Nephron progenitor cell (in vitro differentiated cells): ENCODE results near the gene PDCL2.
"Not testable (repeated sequence)": the region's sequence is repeated elsewhere in the genome, so short reads cannot be mapped to it uniquely, and the experiment has no call there.

Source experiments
- DNase-seq: peaks from one replicate; pipeline ENCODE4 v3.0.0; 2021
- H3K27ac Mint-ChIP-seq: 2 replicates; pipeline ENCODE4 v1.8.0; 2021; ENCODE audit warnings: mild to moderate bottlenecking, moderate library complexity, mixed read lengths
- H3K27me3 Mint-ChIP-seq: 2 replicates; pipeline ENCODE4 v1.8.0; 2021; ENCODE audit warnings: mild to moderate bottlenecking, low read depth, mixed read lengths; ENCODE audit not compliant: poor library complexity
- H3K36me3 Mint-ChIP-seq: 2 replicates; pipeline ENCODE4 v1.8.0; 2021; ENCODE audit warnings: low read depth, mixed read lengths
- H3K4me1 Mint-ChIP-seq: 2 replicates; pipeline ENCODE4 v1.8.0; 2021; ENCODE audit warnings: mixed read lengths
- H3K4me3 Mint-ChIP-seq: 2 replicates; pipeline ENCODE4 v1.8.0; 2021; ENCODE audit warnings: mild to moderate bottlenecking, moderate library complexity, mixed read lengths
- H3K9me3 Mint-ChIP-seq: 2 replicates; pipeline ENCODE4 v1.8.0; 2021; ENCODE audit warnings: mild to moderate bottlenecking, moderate library complexity, mixed read lengths
- TF ChIP-seq, protein P1 (sequence below): fragments of 200-600 bp; sonication (generic); IDR thresholded peaks from 2 replicates; pipeline ENCODE4 v1.5.0; 2021; ENCODE audit warnings: antibody characterized with exemption

Gene PDCL2

DNA sequence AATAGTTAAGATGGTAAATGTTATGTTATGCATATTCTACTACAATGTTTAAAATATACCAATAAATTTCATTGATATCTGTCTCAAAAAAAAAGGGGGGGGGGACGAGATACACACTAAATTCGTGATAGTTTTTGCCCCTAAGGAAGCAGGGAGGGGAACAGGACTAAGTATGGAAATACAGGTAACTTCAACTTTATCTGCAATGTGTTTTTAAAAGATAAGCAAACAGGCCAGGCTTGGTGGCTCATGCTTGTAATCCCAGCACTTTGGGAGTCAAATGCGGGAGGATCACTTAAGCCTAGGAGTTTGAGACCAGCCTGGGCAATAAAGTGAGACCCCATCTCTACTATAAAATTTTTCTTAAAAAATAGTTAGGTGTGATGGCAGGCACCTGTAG, 31.9 kb downstream of the PDCL2 start:
- no peak overlapping the region for H3K27ac Mint-ChIP-seq
- no peak overlapping the region for H3K4me3 Mint-ChIP-seq
- H3K36me3 Mint-ChIP-seq = peaks cover 5% of the 10 kb centered on the region
- TF ChIP-seq, protein P1, sequence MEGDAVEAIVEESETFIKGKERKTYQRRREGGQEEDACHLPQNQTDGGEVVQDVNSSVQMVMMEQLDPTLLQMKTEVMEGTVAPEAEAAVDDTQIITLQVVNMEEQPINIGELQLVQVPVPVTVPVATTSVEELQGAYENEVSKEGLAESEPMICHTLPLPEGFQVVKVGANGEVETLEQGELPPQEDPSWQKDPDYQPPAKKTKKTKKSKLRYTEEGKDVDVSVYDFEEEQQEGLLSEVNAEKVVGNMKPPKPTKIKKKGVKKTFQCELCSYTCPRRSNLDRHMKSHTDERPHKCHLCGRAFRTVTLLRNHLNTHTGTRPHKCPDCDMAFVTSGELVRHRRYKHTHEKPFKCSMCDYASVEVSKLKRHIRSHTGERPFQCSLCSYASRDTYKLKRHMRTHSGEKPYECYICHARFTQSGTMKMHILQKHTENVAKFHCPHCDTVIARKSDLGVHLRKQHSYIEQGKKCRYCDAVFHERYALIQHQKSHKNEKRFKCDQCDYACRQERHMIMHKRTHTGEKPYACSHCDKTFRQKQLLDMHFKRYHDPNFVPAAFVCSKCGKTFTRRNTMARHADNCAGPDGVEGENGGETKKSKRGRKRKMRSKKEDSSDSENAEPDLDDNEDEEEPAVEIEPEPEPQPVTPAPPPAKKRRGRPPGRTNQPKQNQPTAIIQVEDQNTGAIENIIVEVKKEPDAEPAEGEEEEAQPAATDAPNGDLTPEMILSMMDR = no peak
- no peaks in the 10 kb centered on the region for H3K4me1 Mint-ChIP-seq
- H3K9me3 Mint-ChIP-seq = peaks cover 4% of the 10 kb centered on the region
- H3K27me3 Mint-ChIP-seq = peaks cover 16% of the 10 kb centered on the region
- no peak for DNase-seq

DNA sequence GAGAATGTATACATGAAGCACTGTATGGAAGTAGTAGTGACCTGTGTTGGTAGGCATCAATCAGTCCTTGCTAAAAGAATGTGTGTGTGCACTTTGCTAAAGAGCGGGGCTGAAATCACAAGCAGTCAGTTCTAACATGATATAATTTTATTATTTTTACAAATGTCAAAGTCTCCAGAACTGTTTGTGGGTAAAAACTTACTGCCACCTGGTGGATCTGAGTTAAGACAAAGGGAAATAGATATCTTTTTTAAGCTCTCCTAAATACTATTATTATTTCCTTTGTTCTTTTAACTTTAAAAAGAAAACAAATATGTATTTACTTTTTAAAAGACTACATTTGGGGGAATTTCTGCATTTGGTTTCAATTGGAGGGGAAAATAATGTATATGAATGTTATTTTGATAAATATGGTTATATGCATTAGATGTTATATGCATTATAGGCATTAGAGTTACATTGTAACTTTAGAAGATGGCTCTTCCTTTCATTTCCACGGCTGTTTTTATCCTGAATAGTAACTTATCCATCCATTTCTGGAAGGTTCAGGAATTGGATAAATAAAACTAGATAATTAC, 37.5 kb downstream of the PDCL2 start:
- TF ChIP-seq, protein P1 = no peak
- Mint-ChIP-seq H3K4me1 (peaks cover 14% of the 10 kb centered on the region), H3K27ac (no peak overlapping the region), H3K36me3 (peaks cover 5% of the 10 kb centered on the region), H3K9me3 (peaks cover 4% of the 10 kb centered on the region), H3K27me3 (peaks cover 3% of the 10 kb centered on the region), H3K4me3 (no peak overlapping the region)
- DNase-seq = no peak

DNA sequence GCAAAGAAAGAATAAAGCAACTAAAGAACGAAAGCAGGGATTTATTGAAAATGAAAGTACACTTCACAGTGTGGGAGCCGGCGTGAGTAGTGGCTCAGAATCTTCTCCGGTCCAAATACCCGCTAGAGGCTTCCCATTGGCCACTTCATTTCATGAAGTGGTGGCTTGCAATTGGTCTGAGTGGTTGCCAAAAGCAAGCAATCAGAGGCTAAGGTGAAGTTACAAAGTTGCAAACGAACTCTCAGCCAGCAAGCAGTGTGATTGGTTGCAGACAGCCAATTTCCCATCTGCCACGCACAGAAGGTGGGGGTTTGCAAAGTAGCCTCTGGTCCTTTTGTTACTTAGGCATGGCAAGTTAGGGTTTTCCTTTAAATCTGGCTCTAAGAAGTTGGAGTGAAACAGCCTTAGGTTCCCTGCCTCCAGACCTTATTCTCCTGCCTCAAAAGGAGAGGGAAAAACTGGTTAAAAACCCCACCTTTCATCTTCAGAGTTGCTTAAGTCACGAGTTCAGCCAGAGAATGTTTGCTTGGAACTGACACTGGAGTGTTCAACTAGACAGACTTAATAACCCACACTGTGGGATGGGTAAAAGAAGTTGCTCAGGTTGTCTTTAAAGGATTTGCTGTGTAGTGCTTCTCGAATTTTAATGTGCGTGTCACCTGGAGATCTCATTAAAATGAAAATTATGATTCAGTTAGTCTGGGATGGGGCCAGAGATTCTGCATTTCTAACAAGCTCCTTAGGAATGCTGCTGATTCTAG, 38.4 kb downstream of the PDCL2 start:
- no peak overlapping the region for H3K4me3 Mint-ChIP-seq
- H3K27me3 Mint-ChIP-seq = peaks cover 3% of the 10 kb centered on the region
- peaks cover 4% of the 10 kb centered on the region for H3K9me3 Mint-ChIP-seq
- DNase-seq = no peak
- H3K4me1 Mint-ChIP-seq = peaks cover 23% of the 10 kb centered on the region
- TF ChIP-seq, protein P1 = no peak
- H3K27ac Mint-ChIP-seq = no peak overlapping the region
- H3K36me3 Mint-ChIP-seq = peaks cover 5% of the 10 kb centered on the region

DNA sequence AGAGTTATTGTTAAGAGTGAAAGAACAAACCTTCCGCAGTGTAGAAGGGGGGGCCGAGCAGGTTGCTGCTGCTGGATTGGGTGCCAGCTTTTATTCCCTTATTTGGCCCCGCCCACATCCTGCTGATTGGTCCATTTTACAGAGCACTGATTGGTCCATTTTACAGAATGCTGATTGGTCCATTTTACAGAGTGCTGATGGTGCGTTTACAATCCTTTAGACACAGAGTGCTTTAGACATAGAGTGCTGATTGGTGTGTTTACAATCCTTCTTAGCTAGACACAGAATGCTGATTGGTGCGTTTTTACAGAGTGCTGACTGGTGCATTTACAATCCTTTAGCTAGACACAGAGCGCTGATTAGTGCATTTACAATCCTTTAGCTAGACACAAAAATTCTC, 40.1 kb downstream of the PDCL2 start:
- not testable (repeated sequence) for H3K4me3 Mint-ChIP-seq, H3K27me3 Mint-ChIP-seq, H3K27ac Mint-ChIP-seq, H3K9me3 Mint-ChIP-seq, H3K36me3 Mint-ChIP-seq, DNase-seq
- peaks cover 39% of the 10 kb centered on the region for H3K4me1 Mint-ChIP-seq

DNA sequence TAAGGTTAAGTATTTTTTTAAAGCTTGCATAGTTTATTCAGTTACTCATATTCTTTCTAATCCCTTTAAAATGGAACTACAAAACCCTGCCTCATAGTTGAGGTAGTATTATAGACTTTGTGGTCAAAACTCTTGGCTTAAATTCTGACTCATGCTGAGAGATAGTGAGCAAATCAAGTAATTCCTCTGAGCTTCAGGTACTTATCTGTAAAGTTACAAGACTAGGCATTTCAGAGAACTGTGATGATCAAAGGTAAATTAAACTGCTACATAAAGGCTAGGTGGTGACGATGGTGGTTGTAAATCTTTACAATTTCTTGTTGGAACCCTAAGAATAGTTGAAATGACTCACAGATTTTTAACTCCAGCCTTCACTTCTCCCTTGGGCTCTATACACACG, 42.2 kb downstream of the PDCL2 start:
- no peaks in the 10 kb centered on the region for H3K36me3 Mint-ChIP-seq

DNA sequence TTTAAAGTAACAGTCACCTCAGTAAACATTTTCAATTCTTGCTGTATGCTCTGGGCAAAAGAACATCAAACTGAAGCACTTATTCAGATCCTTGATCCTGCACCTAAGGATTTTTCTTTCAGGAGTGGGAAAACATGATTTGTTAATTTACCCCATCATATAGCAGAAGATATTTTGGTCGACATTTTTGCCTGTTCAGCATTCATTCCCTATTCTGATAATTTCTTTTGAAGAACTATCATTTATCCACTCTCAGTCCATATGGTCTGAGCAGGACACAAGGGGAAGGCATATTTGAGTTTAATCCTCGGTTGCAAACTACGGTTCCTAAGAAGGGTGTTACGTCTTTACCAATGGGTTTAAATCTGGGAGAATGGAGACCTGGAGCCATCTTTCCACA, 44.1 kb downstream of the PDCL2 start:
- Mint-ChIP-seq H3K9me3 (no peaks in the 10 kb centered on the region), H3K4me3 (peak overlapping the region; percentile 93), H3K36me3 (no peaks in the 10 kb centered on the region), H3K27me3 (no peaks in the 10 kb centered on the region), H3K27ac (no peak overlapping the region), H3K4me1 (peaks cover 53% of the 10 kb centered on the region)
- no peak for DNase-seq
- TF ChIP-seq, protein P1 = no peak

More for the DNA sequence above, 42.2 kb downstream of the PDCL2 start:
- Mint-ChIP-seq H3K4me3 (no peak overlapping the region), H3K4me1 (peaks cover 40% of the 10 kb centered on the region), H3K27me3 (no peaks in the 10 kb centered on the region), H3K9me3 (no peaks in the 10 kb centered on the region), H3K27ac (no peak overlapping the region)
- TF ChIP-seq, protein P1 = no peak
- no peak for DNase-seq
